Panc1 (cell line): ENCODE data around the gene SLC6A8.

ENCODE experiments used
- POLR2AphosphoS5 ChIP-seq: IDR thresholded peaks from 2 replicates; pipeline ENCODE4 v1.6.1; 2012; ENCODE audit warnings: mild to moderate bottlenecking, low read depth, low read length, moderate library complexity
- SIN3A ChIP-seq: IDR thresholded peaks from 2 replicates; pipeline ENCODE4 v1.6.1; 2012; ENCODE audit warnings: low read depth, mild to moderate bottlenecking, low read length, moderate library complexity, borderline replicate concordance; ENCODE audit not compliant: insufficient read depth
- TF ChIP-seq, protein P1 (sequence below): fragments of 450-650 bp; IDR thresholded peaks from 2 replicates; pipeline ENCODE4 v1.5.1; 2017; ENCODE audit warnings: mild to moderate bottlenecking

DNA sequence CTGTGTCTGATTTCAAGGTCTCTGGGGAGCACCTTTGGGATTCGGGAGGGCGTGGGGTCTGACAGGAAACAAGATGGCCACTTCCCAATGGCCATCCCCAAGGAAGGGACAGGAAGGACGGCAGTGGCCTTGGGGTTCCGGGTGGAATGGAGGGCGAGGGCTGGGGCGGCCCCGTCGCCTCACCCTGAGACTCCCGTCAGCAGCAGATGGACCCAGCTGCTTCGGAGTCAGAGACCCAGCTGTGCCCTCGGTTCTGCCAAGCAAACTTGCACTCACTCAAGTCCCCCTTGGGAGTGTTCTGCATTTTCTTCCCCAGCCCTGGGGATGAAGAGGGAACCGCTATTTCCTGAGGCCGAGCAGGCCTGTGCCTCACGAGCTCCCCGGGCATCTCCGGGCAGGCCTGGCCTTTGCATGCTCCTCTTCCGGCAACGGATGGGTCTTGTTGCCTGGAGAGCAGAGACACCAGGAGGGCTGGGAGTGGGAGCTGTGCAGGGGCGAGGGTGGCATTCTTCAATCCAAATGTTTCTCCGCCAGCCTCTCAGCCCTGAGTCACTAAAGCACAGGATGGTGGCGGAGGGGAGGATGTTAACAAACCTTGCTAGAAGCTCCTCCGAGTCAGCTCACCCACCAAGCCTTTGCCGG is 47.6 kb upstream of the SLC6A8 start:
- TF ChIP-seq SIN3A (no peak), POLR2AphosphoS5 (no peak)
- TF ChIP-seq, protein P1, sequence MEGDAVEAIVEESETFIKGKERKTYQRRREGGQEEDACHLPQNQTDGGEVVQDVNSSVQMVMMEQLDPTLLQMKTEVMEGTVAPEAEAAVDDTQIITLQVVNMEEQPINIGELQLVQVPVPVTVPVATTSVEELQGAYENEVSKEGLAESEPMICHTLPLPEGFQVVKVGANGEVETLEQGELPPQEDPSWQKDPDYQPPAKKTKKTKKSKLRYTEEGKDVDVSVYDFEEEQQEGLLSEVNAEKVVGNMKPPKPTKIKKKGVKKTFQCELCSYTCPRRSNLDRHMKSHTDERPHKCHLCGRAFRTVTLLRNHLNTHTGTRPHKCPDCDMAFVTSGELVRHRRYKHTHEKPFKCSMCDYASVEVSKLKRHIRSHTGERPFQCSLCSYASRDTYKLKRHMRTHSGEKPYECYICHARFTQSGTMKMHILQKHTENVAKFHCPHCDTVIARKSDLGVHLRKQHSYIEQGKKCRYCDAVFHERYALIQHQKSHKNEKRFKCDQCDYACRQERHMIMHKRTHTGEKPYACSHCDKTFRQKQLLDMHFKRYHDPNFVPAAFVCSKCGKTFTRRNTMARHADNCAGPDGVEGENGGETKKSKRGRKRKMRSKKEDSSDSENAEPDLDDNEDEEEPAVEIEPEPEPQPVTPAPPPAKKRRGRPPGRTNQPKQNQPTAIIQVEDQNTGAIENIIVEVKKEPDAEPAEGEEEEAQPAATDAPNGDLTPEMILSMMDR = no peak
